SU-DHL-6 (cell line): ENCODE data around the gene CMSS1.

ENCODE experiments used
- EZH2phosphoT487 ChIP-seq: fragments of 200-600 bp; sonication (generic), shearing (Covaris generic); conservative IDR thresholded peaks from 2 replicates; pipeline ENCODE4 v1.6.1; 2018; ENCODE audit warnings: mild to moderate bottlenecking, antibody characterized with exemption, low read length, moderate library complexity, mixed read lengths
- TF ChIP-seq, protein P1 (sequence below): fragments of 200-600 bp; sonication (generic); IDR thresholded peaks from one replicate; pipeline ENCODE4 v1.5.1; 2017; ENCODE audit warnings: antibody characterized with exemption, mild to moderate bottlenecking, low read length, moderate library complexity; ENCODE audit not compliant: insufficient read depth, poor library complexity, severe bottlenecking

GRCh38 chr3:99817437-99818240 lies at the start of gene CMSS1:
- TF ChIP-seq, protein P1, sequence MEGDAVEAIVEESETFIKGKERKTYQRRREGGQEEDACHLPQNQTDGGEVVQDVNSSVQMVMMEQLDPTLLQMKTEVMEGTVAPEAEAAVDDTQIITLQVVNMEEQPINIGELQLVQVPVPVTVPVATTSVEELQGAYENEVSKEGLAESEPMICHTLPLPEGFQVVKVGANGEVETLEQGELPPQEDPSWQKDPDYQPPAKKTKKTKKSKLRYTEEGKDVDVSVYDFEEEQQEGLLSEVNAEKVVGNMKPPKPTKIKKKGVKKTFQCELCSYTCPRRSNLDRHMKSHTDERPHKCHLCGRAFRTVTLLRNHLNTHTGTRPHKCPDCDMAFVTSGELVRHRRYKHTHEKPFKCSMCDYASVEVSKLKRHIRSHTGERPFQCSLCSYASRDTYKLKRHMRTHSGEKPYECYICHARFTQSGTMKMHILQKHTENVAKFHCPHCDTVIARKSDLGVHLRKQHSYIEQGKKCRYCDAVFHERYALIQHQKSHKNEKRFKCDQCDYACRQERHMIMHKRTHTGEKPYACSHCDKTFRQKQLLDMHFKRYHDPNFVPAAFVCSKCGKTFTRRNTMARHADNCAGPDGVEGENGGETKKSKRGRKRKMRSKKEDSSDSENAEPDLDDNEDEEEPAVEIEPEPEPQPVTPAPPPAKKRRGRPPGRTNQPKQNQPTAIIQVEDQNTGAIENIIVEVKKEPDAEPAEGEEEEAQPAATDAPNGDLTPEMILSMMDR = no peak
- no peak for TF ChIP-seq EZH2phosphoT487
